ENCODE measurements around the gene PPTC7.

- TF ChIP-seq POLR2A (IDR thresholded peaks at IDR 0.05; ENCODE audit: low read length) (no peak), GATA1 (IDR thresholded peaks at IDR 0.05; ENCODE audit: low read depth, low read length) (no peak)
These were observed 612 bp downstream of the PPTC7 start for GRCh38 chr12:110582276-110583136.
